IMR-90 (cell line): ENCODE results near the gene PATE4. TPM values are rescaled to one million over a fixed set of nuclear protein-coding genes. Genes with fewer than 3 reads are reported as not detected.

Source experiments
- ATAC-seq: fragments of 200-7000 bp; cut with Tn5 transposase; 2 replicates; pipeline ENCODE4 v1.9.1; 2020; ENCODE audit warnings: low read depth, mild to moderate bottlenecking, moderate library complexity
- BruUV-seq: library from RNA; stranded (reverse); fragments of 400-500 nt; replicated peaks from 2 replicates; lab custom pipeline; 2021; lab: Mats Ljungman, UMichigan
- CTCF ChIA-PET: fragments of 300-600 bp; formaldehyde crosslinking; extraction: SDS; loops from one replicate; lab custom pipeline; 2021; ENCODE audit warnings: antibody characterized with exemption; lab: Yijun Ruan, JAX
- POLR2A ChIA-PET: fragments of 300-600 bp; sonication (Branson Sonifier 250); formaldehyde crosslinking; loops from one replicate; lab custom pipeline; 2022; ENCODE audit warnings: antibody characterized with exemption; ENCODE audit not compliant: unreplicated experiment; lab: Charles Lee
- DNase-seq: peaks from one replicate; pipeline ENCODE4 v3.0.0; 2013
- H2AFZ ChIP-seq: replicated peaks from 2 replicates; pipeline ENCODE3; 2013; ENCODE audit warnings: low read length, mild to moderate bottlenecking; ENCODE audit not compliant: poor library complexity
- H2AK5ac ChIP-seq: 2 replicates; pipeline ENCODE4 v1.6.1; 2013; ENCODE audit warnings: low read depth, low read length, inconsistent platforms
- H2AK9ac ChIP-seq: replicated peaks from 2 replicates; pipeline ENCODE3; 2013; ENCODE audit warnings: mild to moderate bottlenecking, low read depth, low read length, moderate library complexity; ENCODE audit not compliant: poor library complexity
- H2BK120ac ChIP-seq: 2 replicates; pipeline ENCODE4 v1.6.1; 2013; ENCODE audit warnings: low read depth, low read length, inconsistent platforms
- H2BK15ac ChIP-seq: 3 replicates; pipeline ENCODE4 v1.6.1; 2013; ENCODE audit warnings: low read depth, low read length, inconsistent platforms
- H2BK20ac ChIP-seq: 2 replicates; pipeline ENCODE4 v1.6.1; 2013; ENCODE audit warnings: low read depth, mild to moderate bottlenecking, inconsistent platforms, low read length, moderate library complexity
- H2BK5ac ChIP-seq: 2 replicates; pipeline ENCODE4 v1.6.1; 2013; ENCODE audit warnings: mild to moderate bottlenecking, low read depth, low read length, inconsistent platforms; ENCODE audit not compliant: poor library complexity, severe bottlenecking
- H3K14ac ChIP-seq: replicated peaks from 2 replicates; pipeline ENCODE4 v1.6.1; 2013; ENCODE audit warnings: low read depth, low read length, inconsistent platforms
- H3K18ac ChIP-seq: 2 replicates; pipeline ENCODE4 v1.6.1; 2013; ENCODE audit warnings: low read depth, low read length, control low read depth
- H3K23ac ChIP-seq: 2 replicates; pipeline ENCODE4 v1.6.1; 2013; ENCODE audit warnings: low read depth, low read length, inconsistent platforms
- H3K27ac ChIP-seq: 2 replicates; pipeline ENCODE4 v1.5.1; 2013; ENCODE audit warnings: mild to moderate bottlenecking, control low read depth, low read length; ENCODE audit not compliant: insufficient read depth
- H3K27me3 ChIP-seq: 2 replicates; pipeline ENCODE4 v1.6.1; 2013; ENCODE audit warnings: low read length; ENCODE audit not compliant: control insufficient read depth, insufficient read depth
- H3K36me3 ChIP-seq: 2 replicates; pipeline ENCODE4 v1.6.1; 2013; ENCODE audit warnings: low read length, mixed read lengths; ENCODE audit not compliant: control insufficient read depth, insufficient read depth
- H3K4ac ChIP-seq: 2 replicates; pipeline ENCODE4 v1.6.1; 2013; ENCODE audit warnings: low read depth, low read length, inconsistent platforms
- H3K4me1 ChIP-seq: 2 replicates; pipeline ENCODE4 v1.6.1; 2013; ENCODE audit warnings: low read length, mixed read lengths; ENCODE audit not compliant: control insufficient read depth, insufficient read depth
- H3K4me2 ChIP-seq: 2 replicates; pipeline ENCODE4 v1.6.1; 2013; ENCODE audit warnings: low read depth, mild to moderate bottlenecking, control low read depth, low read length, moderate library complexity
- H3K4me3 ChIP-seq: 2 replicates; pipeline ENCODE4 v1.5.1; 2013; ENCODE audit warnings: low read depth, mild to moderate bottlenecking, control low read depth, low read length, moderate library complexity; ENCODE audit not compliant: insufficient read depth
- H3K56ac ChIP-seq: 2 replicates; pipeline ENCODE4 v1.6.1; 2013; ENCODE audit warnings: low read length, inconsistent platforms; ENCODE audit not compliant: insufficient read depth; ENCODE audit errors: extremely low read depth
- H3K79me1 ChIP-seq, 2 experiments: 2 replicates each; pipeline ENCODE4 v1.6.1; 2013; ENCODE audit warnings: low read length in 2 of 2, inconsistent platforms in 1 of 2, low read depth in 1 of 2
- H3K9ac ChIP-seq: 2 replicates; pipeline ENCODE4 v1.6.1; 2013; ENCODE audit warnings: low read depth, low read length, control low read depth
- H3K9me1 ChIP-seq: 2 replicates; pipeline ENCODE4 v1.6.1; 2013; ENCODE audit warnings: low read length, inconsistent platforms; ENCODE audit not compliant: insufficient read depth
- H3K9me3 ChIP-seq: 2 replicates; pipeline ENCODE4 v1.6.1; 2013; ENCODE audit warnings: low read length; ENCODE audit not compliant: control insufficient read depth, insufficient read depth
- H4K20me1 ChIP-seq: 2 replicates; pipeline ENCODE4 v1.6.1; 2013; ENCODE audit warnings: low read length, inconsistent platforms; ENCODE audit not compliant: insufficient read depth
- H4K5ac ChIP-seq: 2 replicates; pipeline ENCODE4 v1.6.1; 2013; ENCODE audit warnings: mild to moderate bottlenecking, low read depth, low read length, control low read depth
- H4K8ac ChIP-seq, 2 experiments: 2 replicates each; pipeline ENCODE4 v1.6.1; 2013; ENCODE audit warnings: low read depth in 2 of 2, low read length in 2 of 2, control low read depth in 1 of 2, inconsistent platforms in 1 of 2
- H4K91ac ChIP-seq: 2 replicates; pipeline ENCODE4 v1.6.1; 2013; ENCODE audit warnings: low read depth, low read length, inconsistent platforms; ENCODE audit not compliant: insufficient read depth
- BHLHE40 ChIP-seq: fragments of 150-350 bp; IDR thresholded peaks from 2 replicates; pipeline ENCODE4 v1.6.1; 2016; ENCODE audit warnings: mild to moderate bottlenecking, low read depth, low read length
- MXI1 ChIP-seq: IDR thresholded peaks from 2 replicates; pipeline ENCODE4 v1.6.1; 2012; ENCODE audit warnings: low read depth, mild to moderate bottlenecking, low read length, moderate library complexity, borderline replicate concordance
- POLR2A ChIP-seq: IDR thresholded peaks from 2 replicates; pipeline ENCODE4 v1.6.1; 2012; ENCODE audit warnings: mild to moderate bottlenecking, low read depth, low read length
- RFX5 ChIP-seq: IDR thresholded peaks from 2 replicates; pipeline ENCODE4 v1.8.0; 2012; ENCODE audit warnings: low read depth, mild to moderate bottlenecking, low read length, moderate library complexity
- dilution Hi-C: fragments of 300-500 bp; cut with HindIII; formaldehyde crosslinking; loops from one replicate; pipeline ENCODE4 v1.14.3; 2018; ENCODE audit warnings: low sequenced_read_pairs; ENCODE audit not compliant: unreplicated experiment
- in situ Hi-C: fragments of 300-500 bp; cut with MboI; formaldehyde crosslinking; loops from 3 replicates; pipeline ENCODE4 v1.14.3; 2019; ENCODE audit warnings: low sequenced_read_pairs, inconsistent platforms, mixed read lengths
- intact Hi-C: fragments of 100-400 bp; cut with micrococcal nuclease; formaldehyde crosslinking; loops from 2 replicates; pipeline ENCODE4 v1.10.0; 2022
- polyA plus RNA-seq, 3 experiments: library from polyadenylated mRNA; depleted of rRNA; stranded (reverse); fragments of >200 nt; gene quantifications; 2 replicates each; pipeline ENCODE4 v1.2.3, GENCODE V29; 2012; ENCODE audit warnings: low replicate concordance in 1 of 3
- total RNA-seq: library from RNA; depleted of rRNA; stranded (reverse); fragments of >200 nt; gene quantifications from 2 replicates; pipeline ENCODE4 v1.2.3, GENCODE V29; 2012
- TF ChIP-seq, protein P1 (sequence below): conservative IDR thresholded peaks from 2 replicates; pipeline ENCODE4 v1.5.1; 2012; ENCODE audit warnings: mild to moderate bottlenecking, low read depth, low read length, improper control_type of control experiment

PATE4 gene
- total and polyA plus RNA-seq, 2 of the 4 experiments (the other 2 are of a cell fraction): not detected

- H2BK15ac ChIP-seq: no peak overlapping the region
- H4K20me1 ChIP-seq: no peaks in the 10 kb centered on the region
- no peak overlapping the region for H2BK20ac ChIP-seq
- dilution Hi-C loops: no loop called here
- peaks cover 4% of the 10 kb centered on the region; the same call in 1 of the 2 replicates for H3K27me3 ChIP-seq
- intact Hi-C loops: loop anchor here (5.0 to 10.0 kb wide), 3 partner anchors 305 to 610 kb away; partner anchors contain the start of genes EI24 and FEZ1
- H3K79me1 ChIP-seq: no peaks in the 10 kb centered on the region
- H2AK5ac ChIP-seq: no peak overlapping the region
- no peak overlapping the region for H3K56ac ChIP-seq
- no peak overlapping the region for H2AK9ac ChIP-seq
- ATAC-seq (no peak), DNase-seq (no peak)
- H3K4me1 ChIP-seq: no peaks in the 10 kb centered on the region
- no peak overlapping the region for H4K8ac ChIP-seq
- TF ChIP-seq RFX5 (no peak), MXI1 (no peak), BHLHE40 (no peak), POLR2A (no peak)
- TF ChIP-seq, protein P1, sequence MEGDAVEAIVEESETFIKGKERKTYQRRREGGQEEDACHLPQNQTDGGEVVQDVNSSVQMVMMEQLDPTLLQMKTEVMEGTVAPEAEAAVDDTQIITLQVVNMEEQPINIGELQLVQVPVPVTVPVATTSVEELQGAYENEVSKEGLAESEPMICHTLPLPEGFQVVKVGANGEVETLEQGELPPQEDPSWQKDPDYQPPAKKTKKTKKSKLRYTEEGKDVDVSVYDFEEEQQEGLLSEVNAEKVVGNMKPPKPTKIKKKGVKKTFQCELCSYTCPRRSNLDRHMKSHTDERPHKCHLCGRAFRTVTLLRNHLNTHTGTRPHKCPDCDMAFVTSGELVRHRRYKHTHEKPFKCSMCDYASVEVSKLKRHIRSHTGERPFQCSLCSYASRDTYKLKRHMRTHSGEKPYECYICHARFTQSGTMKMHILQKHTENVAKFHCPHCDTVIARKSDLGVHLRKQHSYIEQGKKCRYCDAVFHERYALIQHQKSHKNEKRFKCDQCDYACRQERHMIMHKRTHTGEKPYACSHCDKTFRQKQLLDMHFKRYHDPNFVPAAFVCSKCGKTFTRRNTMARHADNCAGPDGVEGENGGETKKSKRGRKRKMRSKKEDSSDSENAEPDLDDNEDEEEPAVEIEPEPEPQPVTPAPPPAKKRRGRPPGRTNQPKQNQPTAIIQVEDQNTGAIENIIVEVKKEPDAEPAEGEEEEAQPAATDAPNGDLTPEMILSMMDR: no peak
- H3K9me3 ChIP-seq: no peaks in the 10 kb centered on the region
- H3K4ac ChIP-seq: no peak overlapping the region
- H3K23ac ChIP-seq: no peak overlapping the region
- H3K9me1 ChIP-seq: no peaks in the 10 kb centered on the region
- BruUV-seq: no TSS peak
- in situ Hi-C loops: loop anchor here (10.0 kb wide), 2 partner anchors 247 to 437 kb away; partner anchors contain the start of gene CHEK1
- no peak overlapping the region for H4K91ac ChIP-seq
- no peak overlapping the region for H3K9ac ChIP-seq
- H4K5ac ChIP-seq: no peak overlapping the region
- H2AFZ ChIP-seq: no peak overlapping the region
- H3K18ac ChIP-seq: no peak overlapping the region
- no peaks in the 10 kb centered on the region for H3K36me3 ChIP-seq
- H3K14ac ChIP-seq: no peak overlapping the region
- ChIA-PET CTCF (no interaction called here), POLR2A (no interaction called here)
- no peak overlapping the region for H2BK5ac ChIP-seq
- no peak overlapping the region for H3K4me3 ChIP-seq
- H3K4me2 ChIP-seq: no peak overlapping the region
- no peak overlapping the region for H3K27ac ChIP-seq
- no peak overlapping the region for H2BK120ac ChIP-seq
Observed at GRCh38 chr11:125872138-125872491, 39.0 kb downstream of the PATE4 start.
